ENCODE measurements around the gene ROR1. TPM values are rescaled to one million over a fixed set of nuclear protein-coding genes. Genes with fewer than 3 reads are reported as not detected.

Gene ROR1
- total RNA-seq, 4 donors from 2014 or later = 2.6 to 37.6 (median 11.5) TPM

DNA sequence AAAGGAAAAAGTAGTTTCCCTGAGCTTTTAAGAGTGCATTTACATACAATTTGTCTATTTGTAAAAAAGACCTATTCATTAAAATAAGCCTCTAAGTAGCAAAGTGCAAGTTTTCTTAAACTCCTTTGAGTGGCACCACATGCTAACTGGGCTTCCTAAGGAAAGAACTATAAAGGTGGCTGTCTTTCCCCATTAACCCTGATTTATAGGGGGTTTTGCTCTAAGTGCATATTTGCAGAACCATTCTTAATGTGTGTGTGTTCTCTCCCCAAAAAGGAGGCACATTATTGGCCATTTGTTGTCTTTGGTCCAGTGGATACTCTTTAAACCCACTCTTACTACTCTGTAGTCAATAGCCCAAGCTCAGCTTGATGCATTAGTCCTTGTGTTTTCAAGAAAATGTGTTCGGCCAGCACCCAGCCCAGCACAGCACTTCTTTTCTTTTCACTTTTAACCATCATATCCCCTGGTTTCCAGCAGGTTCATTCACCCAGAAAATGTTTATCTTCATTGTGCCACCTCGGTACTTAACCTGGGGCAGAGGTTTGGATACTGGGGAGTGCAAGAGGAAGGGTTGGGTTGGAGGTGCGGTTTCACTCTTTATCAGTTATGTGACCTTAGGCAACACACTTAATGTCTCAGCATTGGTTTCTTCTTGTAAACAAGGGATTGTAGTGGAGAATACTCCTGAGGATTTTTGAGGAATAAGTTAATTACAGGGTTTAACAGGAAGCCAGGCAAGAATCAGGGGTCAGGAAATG is 267.7 kb downstream of the ROR1 start:
- no peaks in the 10 kb centered on the region for H3K4me1 ChIP-seq
- intact Hi-C loops (cut with DNase I; ENCODE audit: low total_unique reads) = no loop called here
- H3K4me3 ChIP-seq = no peak overlapping the region
- DNase-seq = no peak
- H3K36me3 ChIP-seq = no peaks in the 10 kb centered on the region
- peak overlapping the region in 1 of 2 donors; percentile 82 for H3K27ac ChIP-seq
- no peaks in the 10 kb centered on the region for H3K27me3 ChIP-seq
- TF ChIP-seq POLR2A (IDR thresholded peaks at IDR 0.05) = no peak
- TF ChIP-seq, protein P1, sequence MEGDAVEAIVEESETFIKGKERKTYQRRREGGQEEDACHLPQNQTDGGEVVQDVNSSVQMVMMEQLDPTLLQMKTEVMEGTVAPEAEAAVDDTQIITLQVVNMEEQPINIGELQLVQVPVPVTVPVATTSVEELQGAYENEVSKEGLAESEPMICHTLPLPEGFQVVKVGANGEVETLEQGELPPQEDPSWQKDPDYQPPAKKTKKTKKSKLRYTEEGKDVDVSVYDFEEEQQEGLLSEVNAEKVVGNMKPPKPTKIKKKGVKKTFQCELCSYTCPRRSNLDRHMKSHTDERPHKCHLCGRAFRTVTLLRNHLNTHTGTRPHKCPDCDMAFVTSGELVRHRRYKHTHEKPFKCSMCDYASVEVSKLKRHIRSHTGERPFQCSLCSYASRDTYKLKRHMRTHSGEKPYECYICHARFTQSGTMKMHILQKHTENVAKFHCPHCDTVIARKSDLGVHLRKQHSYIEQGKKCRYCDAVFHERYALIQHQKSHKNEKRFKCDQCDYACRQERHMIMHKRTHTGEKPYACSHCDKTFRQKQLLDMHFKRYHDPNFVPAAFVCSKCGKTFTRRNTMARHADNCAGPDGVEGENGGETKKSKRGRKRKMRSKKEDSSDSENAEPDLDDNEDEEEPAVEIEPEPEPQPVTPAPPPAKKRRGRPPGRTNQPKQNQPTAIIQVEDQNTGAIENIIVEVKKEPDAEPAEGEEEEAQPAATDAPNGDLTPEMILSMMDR (IDR thresholded peaks at IDR 0.05) = no peak
- H3K9me3 ChIP-seq = no peaks in the 10 kb centered on the region

DNA sequence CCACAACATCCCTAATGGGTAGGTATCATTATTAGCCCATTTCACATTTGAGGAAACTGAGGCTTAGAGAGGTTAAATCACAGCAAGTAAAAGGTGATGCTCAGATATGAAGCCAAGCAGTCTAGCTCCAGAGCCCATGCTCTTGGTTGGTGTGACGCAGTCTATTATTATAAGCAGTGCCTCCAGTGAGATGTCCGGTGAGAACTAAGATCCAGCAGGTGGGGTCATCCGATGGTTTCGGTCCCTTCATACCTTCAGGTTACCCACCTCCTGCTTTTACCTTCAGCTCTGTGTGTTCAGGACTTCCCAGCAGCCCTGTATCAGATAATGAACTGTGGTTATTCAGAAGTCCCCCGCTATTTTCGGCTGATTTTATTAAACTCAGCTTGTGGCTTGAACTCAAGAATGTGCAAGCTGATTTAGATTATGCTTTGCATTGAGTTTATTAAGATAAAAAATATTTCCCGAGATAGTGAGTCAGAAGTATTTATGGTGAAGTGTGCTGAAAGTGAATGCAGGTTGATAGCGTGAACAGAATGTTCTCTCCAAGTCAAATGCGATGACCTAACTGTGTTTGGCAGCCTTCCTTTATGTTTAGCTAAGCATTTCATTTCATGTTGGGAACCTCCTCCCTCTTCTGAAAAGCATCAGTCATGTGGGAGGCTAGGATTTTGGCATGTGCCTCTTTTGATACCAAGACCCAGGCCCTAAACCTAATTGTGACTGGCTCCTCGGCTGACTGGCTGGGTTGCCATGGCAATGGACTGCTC is 268.7 kb downstream of the ROR1 start:
- DNase-seq = peak; percentile 57 to 85
- Histone ChIP-seq H3K4me3 (no peak overlapping the region), H3K4me1 (no peaks in the 10 kb centered on the region), H3K9me3 (no peaks in the 10 kb centered on the region), H3K27me3 (no peaks in the 10 kb centered on the region), H3K27ac (peak overlapping the region; percentile 63 to 82), H3K36me3 (no peaks in the 10 kb centered on the region)
- intact Hi-C loops (cut with DNase I; ENCODE audit: low total_unique reads) = no loop called here
- TF ChIP-seq, protein P1 (IDR thresholded peaks at IDR 0.05) = no peak
- TF ChIP-seq POLR2A (IDR thresholded peaks at IDR 0.05) = no peak

DNA sequence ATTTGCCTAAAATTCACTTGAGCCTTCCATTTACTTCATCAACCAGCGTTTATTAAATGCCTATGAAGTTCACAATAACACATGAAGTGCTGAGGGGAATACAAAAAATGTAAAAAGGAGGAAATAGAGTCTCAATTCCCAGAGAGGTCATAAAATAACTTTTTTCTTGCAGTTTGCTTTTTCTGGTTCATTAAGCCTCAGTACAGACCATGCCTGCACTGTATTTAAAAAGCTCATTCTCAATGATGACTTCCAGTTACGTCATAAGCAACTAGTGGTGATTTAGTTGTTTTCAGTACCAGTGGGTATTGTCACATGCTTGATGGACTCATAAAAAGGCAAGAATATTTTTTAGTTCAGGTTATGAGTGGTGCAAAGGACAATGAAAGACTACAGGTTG is 269.5 kb downstream of the ROR1 start:
- no peak overlapping the region for H3K4me3 ChIP-seq
- no peaks in the 10 kb centered on the region for H3K9me3 ChIP-seq
- intact Hi-C loops (cut with DNase I; ENCODE audit: low total_unique reads) = no loop called here
- TF ChIP-seq POLR2A (IDR thresholded peaks at IDR 0.05) = no peak
- TF ChIP-seq, protein P1 (IDR thresholded peaks at IDR 0.05) = no peak
- H3K36me3 ChIP-seq = no peaks in the 10 kb centered on the region
- H3K4me1 ChIP-seq = no peaks in the 10 kb centered on the region
- DNase-seq = no peak
- peak overlapping the region; percentile 63 to 82 for H3K27ac ChIP-seq
- no peaks in the 10 kb centered on the region for H3K27me3 ChIP-seq

DNA sequence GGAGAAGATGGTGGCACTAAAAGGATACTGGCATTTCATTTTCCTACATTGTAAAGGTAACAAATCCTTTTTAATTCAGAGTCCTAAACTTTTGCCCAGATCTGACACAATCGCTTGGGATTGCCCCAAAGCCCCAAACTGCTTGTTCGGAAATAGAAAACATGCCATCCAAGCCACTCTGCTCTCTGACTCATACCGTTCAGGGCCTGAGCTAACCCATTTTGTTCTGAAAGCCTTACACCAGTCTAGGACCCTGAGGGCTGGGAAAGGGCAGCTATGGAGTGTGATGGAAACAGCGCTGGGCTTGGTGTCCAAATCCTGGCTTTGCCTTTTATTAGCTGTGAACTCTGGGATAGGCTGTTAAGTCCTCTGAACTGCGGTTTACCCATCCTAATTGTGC is 270.2 kb downstream of the ROR1 start:
- intact Hi-C loops (cut with DNase I; ENCODE audit: low total_unique reads) = no loop called here

More for the DNA sequence above, 270.2 kb downstream of the ROR1 start:
- H3K4me1 ChIP-seq = no peaks in the 10 kb centered on the region
- H3K4me3 ChIP-seq = no peak overlapping the region
- H3K27me3 ChIP-seq = no peaks in the 10 kb centered on the region
- no peak for TF ChIP-seq POLR2A (IDR thresholded peaks at IDR 0.05)
- TF ChIP-seq, protein P1 (IDR thresholded peaks at IDR 0.05) = no peak
- peak in 1 of 2 donors; percentile 17 for DNase-seq
- no peaks in the 10 kb centered on the region for H3K9me3 ChIP-seq
- no peaks in the 10 kb centered on the region for H3K36me3 ChIP-seq
- H3K27ac ChIP-seq = peak overlapping the region in 1 of 2 donors; percentile 82

All from uterus (tissue), 4 donors.